Measurements from ENCODE around the gene CRIP3. TPM values are rescaled to one million over a fixed set of nuclear protein-coding genes. Genes with fewer than 3 reads are reported as not detected.

The CRIP3 gene
- total and polyA plus RNA-seq, 2 of the 8 experiments (the other 6 are each of a cell fraction or from before 2014, with no cell fraction given): 34.0 to 46.3 TPM

GRCh38 chr6:43297644-43298564, 10.7 kb downstream of the CRIP3 start, which contains the start of gene SLC22A7:
Gene SLC22A7 (plus strand): TSS chr6:43298260. CDS start chr6:43298359, 99 bp downstream.
- no peak within 1 kb of the TSS for H4K5ac ChIP-seq (ENCODE audit: insufficient read length, low read depth, low read length)
- H3K4me1 ChIP-seq (replicated peaks in 1 of 4; ENCODE audit: control insufficient read depth in 3 of 4, insufficient read depth in 4 of 4, low read length in 3 of 4): no peaks in the 10 kb centered on the region
- no peak within 1 kb of the TSS for H3K14ac ChIP-seq (ENCODE audit: insufficient read length)
- 0 out of 2 replicates have a peak within 1 kb of the TSS, but pooled peaks have one; percentile 32 for H2AK5ac ChIP-seq (ENCODE audit: low read depth, low read length)
- H4K8ac ChIP-seq (ENCODE audit: extremely low read depth, insufficient read depth, low read length): no peak within 1 kb of the TSS; the same call in 1 of the 2 replicates
- H2BK15ac ChIP-seq (ENCODE audit: low read length): no peak within 1 kb of the TSS
- peaks cover 0 to 2% (median 0%) of the 10 kb centered on the region in 4 experiments; a peak in 1 of 7 replicates for H3K27me3 ChIP-seq (replicated peaks in 1 of 4; ENCODE audit: control insufficient read depth in 3 of 4, extremely low read depth in 1 of 4, insufficient read depth in 3 of 4, low read length in 3 of 4)
- TF ChIP-seq JUND (IDR thresholded peaks at IDR 0.05; ENCODE audit: low read length) (no peak), CHD2 (IDR thresholded peaks at IDR 0.05; ENCODE audit: low read length) (no peak), POLR2AphosphoS5 (IDR thresholded peaks at IDR 0.05; ENCODE audit: low read depth, low read length) (no peak), EP300 (IDR thresholded peaks at IDR 0.05; ENCODE audit: borderline replicate concordance in 1 of 2, low read depth in 2 of 2, low read length in 2 of 2) (no peak), CEBPB (IDR thresholded peaks at IDR 0.05; ENCODE audit: low read depth, low read length) (no peak), RNF2 (IDR thresholded peaks at IDR 0.05; ENCODE audit: borderline replicate concordance, low read depth, low read length, missing control alignments, poor library complexity, severe bottlenecking) (no peak), YY1 (IDR thresholded peaks at IDR 0.05; ENCODE audit: low read depth, low read length) (no peak), ATF3 (IDR thresholded peaks at IDR 0.05; ENCODE audit: insufficient read depth, low read depth, low read length) (no peak)
- peaks cover 12% of the 10 kb centered on the region; the same call in 1 of the 2 replicates for H3K23me2 ChIP-seq (ENCODE audit: low read depth, low read length)
- no peak within 1 kb of the TSS for H3K18ac ChIP-seq (ENCODE audit: extremely low read depth, low read length)
- no peak within 1 kb of the TSS for H2BK20ac ChIP-seq (ENCODE audit: low read length)
- H4K20me1 ChIP-seq (replicated peaks in 1 of 2; ENCODE audit: control insufficient read depth in 1 of 2, insufficient read depth in 2 of 2, low read length in 2 of 2): peaks cover 0 to 8% of the 10 kb centered on the region in 2 experiments
- POLR2A ChIA-PET (ENCODE audit: partially characterized antibody): interaction anchor here (0.9 to 5.7 kb wide), 7 partner anchors 10 to 116 kb away, joined by 3 to 45 read pairs (median 3); partner anchors contain the start of genes CRIP3 and CUL9
- DNase-seq (ENCODE audit: low read depth in 1 of 2, low spot score in 2 of 2): no peak
- H2BK12ac ChIP-seq (ENCODE audit: low read depth, low read length): no peak within 1 kb of the TSS
- H3K56ac ChIP-seq (replicated peaks; ENCODE audit: insufficient read length, low read depth, low read length): no peak within 1 kb of the TSS
- no peaks in the 10 kb centered on the region for H3K79me1 ChIP-seq (ENCODE audit: low read depth, low read length)
- H3K36me3 ChIP-seq (ENCODE audit: control insufficient read depth in 2 of 4, insufficient read depth in 4 of 4, low read length in 3 of 4): no peaks in the 10 kb centered on the region; a peak in 1 of 8 replicates
- FAIRE-seq: no peak
- CTCF ChIA-PET (ENCODE audit: partially characterized antibody): interaction anchor here (0.8 to 5.9 kb wide), 11 partner anchors 10 to 134 kb away, joined by 3 to 50 read pairs (median 10); partner anchors contain the start of genes CRIP3 and DNPH1
- H3K9me3 ChIP-seq (ENCODE audit: insufficient read depth in 2 of 2, low read depth in 1 of 2, low read length in 1 of 2): no peaks in the 10 kb centered on the region
- no peak within 1 kb of the TSS for H3K4ac ChIP-seq (replicated peaks; ENCODE audit: insufficient read length, low read depth, low read length)
- no peak within 1 kb of the TSS for H3K23ac ChIP-seq (ENCODE audit: insufficient read length)
- H4K91ac ChIP-seq (replicated peaks; ENCODE audit: insufficient read length, low read length): no peak within 1 kb of the TSS
- H3K4me3 ChIP-seq (ENCODE audit: extremely low read depth in 1 of 4, insufficient read depth in 2 of 4, low read depth in 3 of 4, low read length in 4 of 4): no peak within 1 kb of the TSS
- no peak within 1 kb of the TSS for H2BK120ac ChIP-seq (replicated peaks; ENCODE audit: low read depth, low read length)
- H2AFZ ChIP-seq (ENCODE audit: low read length): no peak within 1 kb of the TSS; the same call in 1 of the 2 replicates
- H3K27ac ChIP-seq (ENCODE audit: low read depth, low read length): no peak within 1 kb of the TSS
- H3K4me2 ChIP-seq (ENCODE audit: insufficient read depth in 1 of 2, low read depth in 2 of 2, low read length in 2 of 2): no peak within 1 kb of the TSS
- 94% methylated on average over 10 of the region's 10 CpGs; no CpG with 5 or more reads in 1 of the 2 experiments for WGBS, 2 experiments (ENCODE audit: extremely low coverage in 1 of 2, insufficient coverage in 1 of 2, insufficient read length in 1 of 2, insufficient replicate concordance in 2 of 2, low coverage in 1 of 2, low lambda C conversion rate in 2 of 2, missing lambda C conversion rate in 1 of 2)
- H3K9ac ChIP-seq (replicated peaks in 1 of 4; ENCODE audit: extremely low read depth in 1 of 4, low read depth in 3 of 4, low read length in 3 of 4): no peak within 1 kb of the TSS; a peak in 1 of 7 replicates
- no peaks in the 10 kb centered on the region for H3K79me2 ChIP-seq (ENCODE audit: control insufficient read depth in 1 of 2, insufficient read depth in 2 of 2, low read length in 2 of 2)
- no peak within 1 kb of the TSS for H2BK5ac ChIP-seq (ENCODE audit: low read depth, low read length)
